Measurements from ENCODE around the gene NLRP13.

Gene NLRP13

DNA sequence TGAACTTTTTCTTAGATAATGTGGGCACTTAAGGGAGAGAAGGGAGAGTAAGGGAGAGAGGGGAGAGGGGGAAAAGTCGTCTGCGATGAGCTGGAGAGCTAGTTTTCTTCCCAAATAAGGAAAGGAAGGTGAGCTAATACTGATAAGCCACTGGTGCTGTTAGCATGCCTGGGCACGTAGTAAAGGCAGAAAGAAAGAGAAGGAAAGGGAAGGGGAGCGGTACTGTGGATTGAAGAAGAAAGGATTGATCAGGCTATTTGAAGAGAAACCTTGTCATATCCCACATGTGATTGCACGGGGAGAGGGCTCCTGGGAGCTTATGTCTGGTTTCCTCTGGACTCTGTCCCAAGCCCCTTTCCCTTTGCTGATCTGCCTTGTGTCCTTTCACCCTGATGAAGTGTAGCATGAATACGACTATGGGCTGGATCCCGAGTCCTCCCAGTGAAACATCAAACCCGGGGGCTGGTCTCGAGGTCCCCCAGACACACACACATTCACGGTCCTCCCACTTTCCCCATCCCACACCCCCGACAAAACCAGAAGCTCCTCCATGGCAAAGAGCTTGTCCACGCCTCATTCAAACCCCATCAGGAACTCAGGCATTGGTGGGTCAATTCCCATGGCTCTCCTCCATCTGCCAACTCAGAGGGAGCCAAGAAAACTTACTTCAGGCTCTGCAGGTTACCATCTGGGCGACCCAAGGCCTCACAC is 30.6 kb downstream of the NLRP13 start:
- DNase-seq, result no peak

DNA sequence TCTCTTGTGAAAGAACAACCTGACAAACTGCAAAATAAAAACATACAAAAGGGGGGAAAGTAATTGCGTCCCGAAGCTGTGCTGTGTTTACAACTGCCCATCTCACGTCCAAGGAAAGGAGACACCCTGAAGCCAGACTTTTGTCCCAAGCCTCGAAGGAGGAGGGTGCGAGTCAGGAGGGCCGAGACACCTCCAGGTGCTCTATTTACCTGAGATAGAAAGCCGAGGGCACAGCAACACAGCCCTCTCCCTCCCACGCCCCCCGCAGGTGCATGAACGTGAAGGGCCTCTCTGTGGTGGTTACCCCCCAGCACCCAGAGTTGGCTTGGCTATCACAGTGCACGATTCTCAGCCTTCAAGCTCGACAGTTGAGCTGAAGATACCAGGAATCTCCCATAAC is 33.2 kb downstream of the NLRP13 start:
- DNase-seq, result no peak

DNA sequence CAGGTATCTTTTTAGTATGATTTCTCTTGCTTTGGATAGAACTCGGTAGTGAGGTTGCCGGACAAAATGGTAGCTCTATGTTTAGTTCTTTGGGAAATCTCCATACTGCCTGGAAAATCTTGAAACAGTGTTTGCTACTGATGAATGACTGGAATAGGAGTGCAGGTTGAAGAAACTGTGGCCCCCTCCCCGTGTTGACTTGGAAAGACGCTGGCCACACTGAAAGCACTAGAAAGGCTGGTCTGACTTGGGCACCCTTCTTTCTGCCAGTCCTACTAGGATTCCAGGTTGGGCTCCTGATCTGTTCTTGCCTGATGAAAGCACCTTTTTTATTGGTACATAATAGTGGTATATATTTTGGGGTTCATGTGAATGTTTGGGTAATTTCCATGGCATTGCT is 49.5 kb downstream of the NLRP13 start:
- no peak for DNase-seq

DNA sequence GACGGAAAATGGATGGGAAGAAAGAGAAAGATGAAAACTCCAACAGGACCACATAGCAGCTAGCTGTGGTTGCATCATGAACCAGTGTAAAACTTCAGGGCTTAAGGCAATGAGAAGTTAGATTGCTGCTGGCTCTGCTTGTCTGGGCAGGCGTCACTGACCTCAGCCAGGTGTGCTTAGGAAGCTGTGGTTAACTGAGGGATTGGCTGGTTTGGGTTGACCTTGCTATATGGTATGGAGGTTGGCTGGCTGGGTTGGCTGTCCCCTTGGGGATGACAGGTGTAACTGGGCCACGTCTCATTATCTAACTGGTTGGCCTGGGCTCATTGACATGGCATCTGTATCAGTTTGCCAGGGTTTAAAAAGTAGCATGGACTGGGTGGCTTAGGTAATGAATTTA is 54.9 kb downstream of the NLRP13 start:
- no peak for DNase-seq

DNA sequence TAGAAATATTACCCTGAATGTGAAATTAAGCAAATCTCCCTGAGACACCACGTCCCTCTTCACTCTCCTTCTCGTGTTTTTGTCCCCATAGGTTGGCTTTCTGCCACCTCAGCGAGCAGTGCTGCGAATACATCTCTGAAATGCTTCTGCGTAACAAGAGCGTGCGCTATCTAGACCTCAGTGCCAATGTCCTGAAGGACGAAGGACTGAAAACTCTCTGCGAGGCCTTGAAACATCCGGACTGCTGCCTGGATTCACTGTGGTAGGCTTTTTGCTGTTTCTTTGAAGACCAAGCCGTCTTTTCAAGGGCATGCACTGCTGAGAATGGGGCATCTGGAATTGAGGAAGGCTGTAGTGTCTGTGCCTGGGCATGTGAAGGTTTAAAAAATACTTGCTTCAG is 61.4 kb downstream of the NLRP13 start:
- DNase-seq, result no peak

DNA sequence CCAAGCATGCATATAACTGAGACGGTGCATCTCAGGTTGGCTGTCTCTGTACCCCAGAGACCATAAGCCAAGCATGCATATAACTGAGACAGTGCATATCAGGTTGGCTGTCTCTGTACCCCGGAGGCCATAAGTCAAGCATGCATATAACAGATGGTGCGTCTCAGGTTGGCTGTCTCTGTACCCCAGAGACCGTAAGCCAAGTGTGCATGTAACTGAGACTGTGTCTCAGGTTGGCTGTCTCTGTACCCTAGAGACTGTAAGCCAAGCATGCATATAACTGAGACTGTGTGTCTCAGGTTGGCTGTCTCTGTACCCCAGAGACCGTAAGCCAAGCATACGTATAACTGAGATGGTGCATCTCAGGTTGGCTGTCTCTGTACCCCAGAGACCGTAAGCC is 65.0 kb downstream of the NLRP13 start:
- DNase-seq, result no peak

DNA sequence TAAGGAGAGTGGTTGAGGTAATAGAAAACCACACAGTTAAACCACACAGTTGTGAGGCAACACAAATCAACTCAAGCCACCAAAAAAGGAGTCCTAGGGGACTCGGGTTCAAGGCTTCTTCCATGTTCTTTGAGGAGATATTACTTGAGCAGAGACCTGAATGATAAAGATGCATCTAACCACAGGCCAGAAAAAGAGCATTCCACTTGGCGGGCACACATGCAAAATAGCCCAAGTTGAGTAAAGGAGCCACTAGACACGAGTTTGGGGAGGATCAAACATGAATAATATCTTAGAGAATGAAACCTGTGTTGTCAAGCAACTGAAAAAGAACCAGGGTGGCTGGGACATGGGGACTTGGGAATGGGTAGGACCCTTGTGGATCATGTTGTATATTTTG is 65.6 kb downstream of the NLRP13 start:
- no peak for DNase-seq

DNA sequence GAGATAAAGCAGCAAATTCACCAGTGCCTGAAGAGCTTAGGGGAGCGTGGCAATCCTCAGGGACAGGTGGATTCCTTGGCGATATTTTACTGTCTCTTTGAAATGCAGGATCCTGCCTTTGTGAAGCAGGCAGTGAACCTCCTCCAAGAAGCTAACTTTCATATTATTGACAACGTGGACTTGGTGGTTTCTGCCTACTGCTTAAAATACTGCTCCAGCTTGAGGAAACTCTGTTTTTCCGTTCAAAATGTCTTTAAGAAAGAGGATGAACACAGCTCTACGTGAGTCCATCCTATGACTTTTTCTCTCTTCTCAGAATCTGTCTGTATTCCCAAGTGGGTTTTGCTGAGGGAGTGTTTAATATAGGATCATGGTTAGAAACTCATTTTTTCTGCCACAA is 73.2 kb downstream of the NLRP13 start:
- DNase-seq, result no peak

DNA sequence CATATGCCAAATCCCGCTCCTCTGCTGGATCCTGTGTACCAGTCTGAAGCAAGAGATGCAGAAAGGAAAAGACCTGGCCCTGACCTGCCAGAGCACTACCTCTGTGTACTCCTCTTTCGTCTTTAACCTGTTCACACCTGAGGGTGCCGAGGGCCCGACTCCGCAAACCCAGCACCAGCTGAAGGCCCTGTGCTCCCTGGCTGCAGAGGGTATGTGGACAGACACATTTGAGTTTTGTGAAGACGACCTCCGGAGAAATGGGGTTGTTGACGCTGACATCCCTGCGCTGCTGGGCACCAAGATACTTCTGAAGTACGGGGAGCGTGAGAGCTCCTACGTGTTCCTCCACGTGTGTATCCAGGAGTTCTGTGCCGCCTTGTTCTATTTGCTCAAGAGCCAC is 73.7 kb downstream of the NLRP13 start:
- no peak for DNase-seq

DNA sequence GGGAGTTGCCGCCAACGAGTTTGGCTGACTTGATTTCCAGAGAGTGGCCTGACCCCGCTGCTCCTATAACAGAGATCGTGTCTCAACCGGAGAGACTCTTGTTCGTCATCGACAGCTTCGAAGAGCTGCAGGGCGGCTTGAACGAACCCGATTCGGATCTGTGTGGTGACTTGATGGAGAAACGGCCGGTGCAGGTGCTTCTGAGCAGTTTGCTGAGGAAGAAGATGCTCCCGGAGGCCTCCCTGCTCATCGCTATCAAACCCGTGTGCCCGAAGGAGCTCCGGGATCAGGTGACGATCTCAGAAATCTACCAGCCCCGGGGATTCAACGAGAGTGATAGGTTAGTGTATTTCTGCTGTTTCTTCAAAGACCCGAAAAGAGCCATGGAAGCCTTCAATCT is 74.2 kb downstream of the NLRP13 start:
- DNase-seq, result no peak

DNA sequence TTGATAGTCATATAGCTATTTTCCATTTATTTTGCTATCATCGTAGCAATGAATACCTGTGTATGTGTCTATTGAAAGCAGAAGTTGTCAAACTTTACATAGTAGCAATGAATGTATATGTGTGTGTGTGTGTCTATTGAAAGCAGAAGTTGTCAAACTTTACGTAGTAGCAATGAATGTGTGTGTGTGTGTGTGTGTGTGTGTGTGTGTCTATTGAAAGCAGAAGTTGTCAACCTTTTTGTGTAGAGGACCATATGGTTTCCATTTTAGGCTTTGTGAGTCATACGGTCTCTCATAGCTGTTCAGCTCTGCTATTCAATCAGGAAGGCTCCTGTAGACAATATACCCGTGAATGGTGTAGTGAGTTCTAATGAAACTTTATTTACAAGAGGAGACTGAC is 75.0 kb downstream of the NLRP13 start:
- peak; percentile 10 for DNase-seq

DNA sequence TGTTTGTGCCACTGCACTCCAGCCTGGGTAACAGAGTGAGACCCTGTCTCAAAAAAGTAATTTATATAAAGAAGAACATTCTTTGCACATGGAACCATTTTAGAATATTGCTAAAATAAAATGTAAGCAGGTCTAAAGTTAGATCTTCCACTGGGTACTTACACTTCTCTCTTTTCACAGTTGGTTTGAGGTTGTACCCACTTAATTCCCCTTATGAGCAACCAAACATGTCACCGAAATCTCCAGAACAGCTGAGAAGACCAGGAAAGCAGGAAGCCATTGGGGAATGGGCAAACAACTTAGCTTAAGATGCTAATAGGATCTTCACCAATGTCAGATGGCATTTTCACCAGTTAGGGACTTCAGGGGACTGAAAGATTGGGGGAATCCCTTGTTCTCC is 77.0 kb downstream of the NLRP13 start:
- DNase-seq, result no peak

Measured in CD4-positive, alpha-beta T cell treated with Interferon gamma for 1 hour (primary cell).